Measurements from ENCODE around the gene ERBIN. TPM values are rescaled to one million over a fixed set of nuclear protein-coding genes. Genes with fewer than 3 reads are reported as not detected.

ERBIN gene
- total and polyA plus RNA-seq, 10 of the 15 experiments (the other 5 are each of a cell fraction or from before 2014, with no cell fraction given) = 9.5 to 91.1 (median 49.4) TPM

DNA sequence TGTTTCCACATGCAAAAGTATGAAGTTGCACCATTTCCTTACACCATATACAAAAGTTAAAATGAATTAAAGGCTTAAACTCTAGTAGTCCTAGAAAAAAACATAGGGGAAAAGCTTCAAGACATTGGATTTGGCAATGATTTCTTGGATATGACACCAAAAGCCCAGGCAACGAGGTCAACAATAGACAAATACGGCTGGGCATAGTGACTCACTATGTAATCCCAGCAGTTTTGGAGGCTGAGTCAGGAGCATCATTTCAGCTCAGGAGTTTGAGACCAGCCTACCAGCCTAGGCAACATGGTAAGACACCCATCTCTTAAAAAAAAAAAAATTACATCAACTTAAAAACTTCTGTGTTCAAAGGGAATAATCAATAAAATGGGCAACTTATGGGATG, 186.8 kb downstream of the ERBIN start:
- H3K9me3 ChIP-seq (replicated peaks; ENCODE audit: control insufficient read depth, insufficient read depth, low read length) = no peaks in the 10 kb centered on the region
- H3K27ac ChIP-seq (ENCODE audit: control insufficient read depth, insufficient read depth) = no peak overlapping the region
- intact Hi-C loops (cut with micrococcal nuclease; ENCODE audit: unreplicated experiment) (no loop called here), in situ Hi-C loops (cut with MboI) (no loop called here)
- BruUV-seq (replicated peaks) = no TSS peak
- TF ChIP-seq SUPT20H (IDR thresholded peaks at IDR 0.05; ENCODE audit: borderline replicate concordance, control insufficient read depth, low read depth, low read length) = no peak
- no peak for TF ChIP-seq BHLHE40 (IDR thresholded peaks at IDR 0.05; ENCODE audit: borderline replicate concordance in 1 of 2, low read depth in 2 of 2, low read length in 1 of 2)
- TF ChIP-seq ZBTB33 (IDR thresholded peaks at IDR 0.05) = no peak
- no peak for TF ChIP-seq ZZZ3 (IDR thresholded peaks at IDR 0.05; ENCODE audit: control insufficient read depth, insufficient read length, low read depth)
- no peak for TF ChIP-seq E4F1 (IDR thresholded peaks at IDR 0.05; ENCODE audit: borderline replicate concordance, partially characterized antibody)
- TF ChIP-seq TAF1 (IDR thresholded peaks at IDR 0.05; ENCODE audit: borderline replicate concordance, low read depth, low read length) = no peak
- TF ChIP-seq SREBF2 (IDR thresholded peaks at IDR 0.05; ENCODE audit: low read length) = no peak
- TF ChIP-seq NBN (IDR thresholded peaks at IDR 0.05) = no peak
- ChIA-PET SMC1A (ENCODE audit: uncharacterized antibody, unreplicated experiment) (no interaction called here), RAD21 (ENCODE audit: unreplicated experiment) (no interaction called here), CTCF (interaction anchor here (0.6 kb wide), 1 partner anchor 64 kb away, joined by 3 read pairs; no protein-coding TSS in a partner anchor), POLR2A (no interaction called here)
- ATAC-seq = no peak
- H3K4me3 ChIP-seq = no peak overlapping the region
- H3K79me2 ChIP-seq (ENCODE audit: control insufficient read depth, insufficient read depth, low read length) = no peaks in the 10 kb centered on the region
- 71% methylated on average over 2 of the region's 2 CpGs for WGBS (ENCODE audit: insufficient coverage, insufficient replicate concordance, low lambda C conversion rate, missing lambda C conversion rate)
- no peaks in the 10 kb centered on the region for H3K36me3 ChIP-seq (ENCODE audit: control insufficient read depth in 2 of 2, insufficient read depth in 2 of 2, low read length in 1 of 2)
- no peak for FAIRE-seq
- no peak for DNase-seq (ENCODE audit: low read depth, low spot score)
- no peak overlapping the region for H2AFZ ChIP-seq (ENCODE audit: control insufficient read depth, low read depth, low read length)
- H3K4me1 ChIP-seq (ENCODE audit: control insufficient read depth, insufficient read depth, low read length) = no peaks in the 10 kb centered on the region
- H4K20me1 ChIP-seq (ENCODE audit: control insufficient read depth, insufficient read depth) = no peaks in the 10 kb centered on the region
- H3K4me2 ChIP-seq (ENCODE audit: control insufficient read depth, insufficient read depth) = no peak overlapping the region
- H3K27me3 ChIP-seq (replicated peaks in 1 of 2; ENCODE audit: control insufficient read depth in 2 of 2, insufficient read depth in 2 of 2, low read length in 1 of 2) = no peaks in the 10 kb centered on the region
- no peak overlapping the region for H3K9ac ChIP-seq (ENCODE audit: control insufficient read depth, insufficient read depth, low read length)

Measured in GM12878 (cell line).